Suprapubic skin (tissue), 4 donors: ENCODE measurements around the gene CSMD2. TPM values are rescaled to one million over a fixed set of nuclear protein-coding genes. Genes with fewer than 3 reads are reported as not detected.

ENCODE experiments used
- DNase-seq, 2 donors: peaks; one replicate each; pipeline ENCODE4 v3.0.0-alpha.2; 2019; ENCODE audit warnings: low spot score in 2 of 2
- H3K27ac ChIP-seq: fragments of 200-600 bp; sonication (generic); one replicate; pipeline ENCODE4 v1.5.1; 2019
- H3K27me3 ChIP-seq: fragments of 200-600 bp; sonication (generic); one replicate; pipeline ENCODE4 v1.5.1; 2019
- H3K36me3 ChIP-seq: fragments of 200-600 bp; sonication (generic); one replicate; pipeline ENCODE4 v1.5.1; 2019
- H3K4me1 ChIP-seq: fragments of 200-600 bp; sonication (generic); one replicate; pipeline ENCODE4 v1.5.1; 2019
- H3K4me3 ChIP-seq: fragments of 200-600 bp; sonication (generic); one replicate; pipeline ENCODE4 v1.5.1; 2019; ENCODE audit warnings: mild to moderate bottlenecking
- H3K9me3 ChIP-seq: fragments of 200-600 bp; sonication (generic); one replicate; pipeline ENCODE4 v1.5.1; 2019
- EP300 ChIP-seq: sonication (generic); formaldehyde crosslinking; IDR thresholded peaks from one replicate; pipeline ENCODE4 v1.6.1; 2017; ENCODE audit warnings: antibody characterized with exemption
- POLR2A ChIP-seq, 2 donors: fragments of 450-650 bp; IDR thresholded peaks; one replicate each; pipeline ENCODE4 v1.6.1; 2017; ENCODE audit warnings: antibody characterized with exemption in 2 of 2, mild to moderate bottlenecking in 2 of 2, moderate library complexity in 2 of 2
- POLR2AphosphoS5 ChIP-seq, 3 donors: sonication (generic); formaldehyde crosslinking; IDR thresholded peaks; one replicate each; pipeline ENCODE4 v1.6.1; 2017; ENCODE audit warnings: antibody characterized with exemption in 3 of 3
- WGBS: methylation state at CpG from one replicate; pipeline ENCODE4 v1.1.5; 2018; 5-methylcytosine and 5-hydroxymethylcytosine counted together
- total RNA-seq, 4 donors: library from RNA; depleted of rRNA; stranded (reverse); fragments of >200 nt; gene quantifications; one replicate each; pipeline ENCODE4 v1.1.0, GENCODE V29; 2016
- TF ChIP-seq, protein P1 (sequence below), 2 donors: fragments of 200-600 bp in 1 of 2; fragments of 450-650 bp in 1 of 2; sonication (generic) in 1 of 2; IDR thresholded peaks; one replicate each; pipeline ENCODE4 v1.5.1; 2016 to 2019; ENCODE audit warnings: antibody characterized with exemption in 2 of 2, mild to moderate bottlenecking in 1 of 2, moderate library complexity in 1 of 2

CSMD2 gene
- total RNA-seq, 4 donors from 2014 or later = 0.08 to 0.55 (median 0.13) TPM

DNA sequence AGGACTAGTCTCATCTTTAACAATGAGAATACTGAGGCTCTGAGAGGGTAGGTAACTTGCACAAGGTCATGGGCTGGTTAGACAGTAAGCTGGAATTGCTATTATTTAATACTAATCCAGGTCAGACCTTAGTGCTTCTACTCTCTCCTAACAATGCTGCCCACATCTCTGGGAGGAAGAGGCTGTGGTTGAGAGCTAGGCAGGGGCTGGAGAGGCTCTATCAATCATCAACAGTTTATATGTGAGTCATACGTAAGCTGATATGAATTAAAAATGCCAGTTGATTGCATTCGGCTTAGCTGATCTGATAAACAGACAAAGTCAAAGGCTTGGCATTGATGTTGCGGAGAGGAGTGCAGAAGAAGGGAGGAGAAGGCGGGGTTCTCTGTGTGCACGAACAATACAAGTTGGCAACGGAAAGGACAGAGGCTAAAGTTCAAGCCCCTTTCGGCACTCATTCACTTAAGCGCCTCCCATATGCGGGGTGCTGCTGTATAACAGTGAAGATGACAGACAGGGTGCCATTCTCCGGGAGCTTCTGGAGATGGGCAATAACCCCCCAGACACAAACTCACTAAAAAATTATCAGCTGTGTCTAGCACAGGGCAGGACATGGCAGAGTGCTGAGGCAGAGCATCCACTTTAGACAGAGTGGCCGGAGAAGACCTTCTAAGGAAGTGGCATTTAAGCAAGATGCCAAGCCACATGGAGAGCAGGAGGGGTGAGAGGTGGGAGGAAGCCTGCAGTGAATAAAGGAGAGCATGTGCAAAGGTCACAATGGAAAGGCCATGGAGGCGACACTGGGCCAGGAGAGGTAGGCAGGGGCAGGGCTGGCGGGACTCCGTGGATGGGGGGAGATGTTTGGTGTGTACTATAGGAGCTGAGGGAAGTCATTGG, 497.4 kb downstream of the CSMD2 start:
- peaks cover 3% of the 10 kb centered on the region for H3K27me3 ChIP-seq
- 67% methylated on average over 14 of the region's 14 CpGs for WGBS
- no peak overlapping the region for H3K4me3 ChIP-seq
- H3K4me1 ChIP-seq = no peaks in the 10 kb centered on the region
- TF ChIP-seq POLR2A (IDR thresholded peaks at IDR 0.05) (no peak), POLR2AphosphoS5 (IDR thresholded peaks at IDR 0.05) (no peak), EP300 (no peak)
- TF ChIP-seq, protein P1, sequence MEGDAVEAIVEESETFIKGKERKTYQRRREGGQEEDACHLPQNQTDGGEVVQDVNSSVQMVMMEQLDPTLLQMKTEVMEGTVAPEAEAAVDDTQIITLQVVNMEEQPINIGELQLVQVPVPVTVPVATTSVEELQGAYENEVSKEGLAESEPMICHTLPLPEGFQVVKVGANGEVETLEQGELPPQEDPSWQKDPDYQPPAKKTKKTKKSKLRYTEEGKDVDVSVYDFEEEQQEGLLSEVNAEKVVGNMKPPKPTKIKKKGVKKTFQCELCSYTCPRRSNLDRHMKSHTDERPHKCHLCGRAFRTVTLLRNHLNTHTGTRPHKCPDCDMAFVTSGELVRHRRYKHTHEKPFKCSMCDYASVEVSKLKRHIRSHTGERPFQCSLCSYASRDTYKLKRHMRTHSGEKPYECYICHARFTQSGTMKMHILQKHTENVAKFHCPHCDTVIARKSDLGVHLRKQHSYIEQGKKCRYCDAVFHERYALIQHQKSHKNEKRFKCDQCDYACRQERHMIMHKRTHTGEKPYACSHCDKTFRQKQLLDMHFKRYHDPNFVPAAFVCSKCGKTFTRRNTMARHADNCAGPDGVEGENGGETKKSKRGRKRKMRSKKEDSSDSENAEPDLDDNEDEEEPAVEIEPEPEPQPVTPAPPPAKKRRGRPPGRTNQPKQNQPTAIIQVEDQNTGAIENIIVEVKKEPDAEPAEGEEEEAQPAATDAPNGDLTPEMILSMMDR (IDR thresholded peaks at IDR 0.05) = no peak
- H3K9me3 ChIP-seq = no peaks in the 10 kb centered on the region
- H3K36me3 ChIP-seq = no peaks in the 10 kb centered on the region
- no peak for DNase-seq
- no peak overlapping the region for H3K27ac ChIP-seq

DNA sequence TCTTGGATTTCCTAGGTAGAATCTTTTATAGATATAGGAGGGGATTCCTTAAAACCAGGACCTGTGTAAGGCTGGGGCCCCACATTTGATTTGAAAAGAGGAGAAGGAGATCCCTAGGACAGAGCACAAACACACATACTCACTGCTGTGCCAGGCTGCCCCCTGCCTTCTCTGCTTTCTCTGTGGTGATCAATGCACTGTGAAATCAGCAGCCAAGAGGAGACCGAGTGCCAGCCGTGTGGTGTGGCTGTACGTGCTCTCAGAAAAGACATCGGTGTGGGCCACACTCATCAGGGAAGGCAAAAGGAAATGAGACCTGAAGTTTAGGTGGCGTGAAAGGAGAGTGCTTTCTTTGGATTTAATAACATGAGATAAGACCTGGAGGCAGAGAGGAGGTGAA, 498.4 kb downstream of the CSMD2 start:
- WGBS = 87% methylated on average over 5 of the region's 5 CpGs
- Histone ChIP-seq H3K9me3 (no peaks in the 10 kb centered on the region), H3K27me3 (peaks cover 3% of the 10 kb centered on the region), H3K4me3 (no peak overlapping the region), H3K4me1 (no peaks in the 10 kb centered on the region), H3K36me3 (no peaks in the 10 kb centered on the region), H3K27ac (no peak overlapping the region)
- DNase-seq = no peak
- TF ChIP-seq, protein P1 (IDR thresholded peaks at IDR 0.05) = no peak
- no peak for TF ChIP-seq POLR2A (IDR thresholded peaks at IDR 0.05)
- no peak for TF ChIP-seq EP300
- TF ChIP-seq POLR2AphosphoS5 (IDR thresholded peaks at IDR 0.05) = no peak

DNA sequence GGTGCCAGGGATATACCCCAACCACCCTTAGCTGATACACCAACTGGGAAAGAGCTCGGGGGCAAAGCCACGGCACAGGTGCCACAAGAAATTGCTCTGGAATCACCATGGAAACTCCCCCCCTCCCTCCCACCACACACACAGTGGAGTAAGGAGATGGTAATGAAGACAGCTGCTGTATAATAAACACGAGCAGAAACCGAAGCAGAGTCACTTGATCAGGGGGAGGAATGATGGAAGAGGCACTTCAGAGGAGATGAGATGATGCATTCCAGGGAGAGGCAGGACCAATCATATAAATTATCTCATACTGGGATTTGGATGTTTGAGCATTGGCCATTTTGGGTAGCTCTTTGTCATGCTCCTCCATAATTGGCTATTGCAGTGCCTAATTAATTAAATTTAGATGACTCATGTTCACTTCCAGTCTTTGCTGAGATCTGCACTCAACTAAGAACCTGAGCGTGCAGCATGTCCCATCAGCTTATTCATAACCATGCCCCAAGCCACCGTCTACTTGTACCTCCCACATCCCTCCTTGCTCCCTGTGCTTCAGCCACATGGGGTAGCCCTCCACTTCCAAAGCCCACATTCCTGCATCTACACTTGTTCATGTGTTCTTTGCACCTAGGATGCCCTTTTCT, 503.1 kb downstream of the CSMD2 start:
- WGBS = 72% methylated on average over 6 of the region's 6 CpGs
- Histone ChIP-seq H3K27me3 (no peaks in the 10 kb centered on the region), H3K27ac (no peak overlapping the region), H3K4me3 (no peak overlapping the region), H3K9me3 (no peaks in the 10 kb centered on the region), H3K36me3 (no peaks in the 10 kb centered on the region), H3K4me1 (no peaks in the 10 kb centered on the region)
- no peak for DNase-seq
- TF ChIP-seq, protein P1 (IDR thresholded peaks at IDR 0.05) = no peak
- TF ChIP-seq POLR2AphosphoS5 (IDR thresholded peaks at IDR 0.05) (no peak), EP300 (no peak)

DNA sequence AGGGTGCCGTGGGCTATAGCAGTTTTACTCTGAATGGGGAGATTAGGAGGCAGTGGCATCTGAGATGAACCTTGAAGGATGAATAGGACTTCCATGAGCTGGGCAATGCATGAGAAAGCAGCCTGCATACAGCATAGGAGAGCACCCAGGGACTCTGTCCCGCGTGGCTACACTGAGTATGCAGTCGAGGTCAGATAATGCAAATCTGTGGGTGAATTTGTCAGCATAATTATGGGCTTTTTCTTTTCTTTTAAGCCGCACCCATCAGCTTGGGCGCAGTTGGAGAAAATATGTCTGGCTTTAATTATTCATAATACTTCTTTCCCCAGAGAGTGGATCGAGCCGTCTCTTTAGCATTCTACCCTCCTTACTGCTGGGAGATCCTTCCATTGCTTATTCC, 504.1 kb downstream of the CSMD2 start:
- no peaks in the 10 kb centered on the region for H3K9me3 ChIP-seq
- no peaks in the 10 kb centered on the region for H3K36me3 ChIP-seq
- no peak overlapping the region for H3K4me3 ChIP-seq
- 77% methylated on average over 8 of the region's 8 CpGs for whole genome bisulfite sequencing
- H3K27ac ChIP-seq = no peak overlapping the region
- TF ChIP-seq, protein P1 (IDR thresholded peaks at IDR 0.05) = no peak
- TF ChIP-seq POLR2AphosphoS5 (IDR thresholded peaks at IDR 0.05) = no peak
- TF ChIP-seq EP300 = no peak
- TF ChIP-seq POLR2A (IDR thresholded peaks at IDR 0.05) = no peak
- no peak for DNase-seq
- H3K27me3 ChIP-seq = no peaks in the 10 kb centered on the region
- no peaks in the 10 kb centered on the region for H3K4me1 ChIP-seq

DNA sequence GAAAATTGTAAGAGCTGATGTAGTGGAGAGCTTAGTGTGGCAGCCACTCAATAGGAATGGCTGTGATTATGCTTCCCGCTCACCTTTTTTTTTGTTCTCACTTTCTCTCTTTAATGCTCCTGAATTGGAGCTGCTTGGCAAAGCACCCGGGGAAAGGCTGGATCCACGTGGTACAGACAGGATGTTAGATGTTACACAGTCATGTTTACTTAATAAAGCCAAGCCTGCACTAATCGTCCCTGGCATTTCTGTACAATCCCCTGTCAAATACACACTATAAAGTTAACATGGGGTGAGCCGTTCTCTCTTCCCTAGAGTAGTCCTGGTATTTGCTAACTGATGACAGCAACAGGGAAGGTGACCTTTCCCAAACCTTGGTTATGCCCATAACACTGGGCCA, 504.8 kb downstream of the CSMD2 start:
- DNase-seq = no peak
- TF ChIP-seq EP300 = no peak
- TF ChIP-seq, protein P1 (IDR thresholded peaks at IDR 0.05) = no peak
- TF ChIP-seq POLR2AphosphoS5 (IDR thresholded peaks at IDR 0.05) = no peak
- TF ChIP-seq POLR2A (IDR thresholded peaks at IDR 0.05) = no peak

More for the DNA sequence above, 504.8 kb downstream of the CSMD2 start:
- no peaks in the 10 kb centered on the region for H3K36me3 ChIP-seq
- H3K27ac ChIP-seq = no peak overlapping the region
- 47% methylated on average over 5 of the region's 5 CpGs for WGBS
- no peaks in the 10 kb centered on the region for H3K27me3 ChIP-seq
- no peak overlapping the region for H3K4me3 ChIP-seq
- no peaks in the 10 kb centered on the region for H3K9me3 ChIP-seq
- no peaks in the 10 kb centered on the region for H3K4me1 ChIP-seq
